ENCODE measurements around the gene ABO.

DNA sequence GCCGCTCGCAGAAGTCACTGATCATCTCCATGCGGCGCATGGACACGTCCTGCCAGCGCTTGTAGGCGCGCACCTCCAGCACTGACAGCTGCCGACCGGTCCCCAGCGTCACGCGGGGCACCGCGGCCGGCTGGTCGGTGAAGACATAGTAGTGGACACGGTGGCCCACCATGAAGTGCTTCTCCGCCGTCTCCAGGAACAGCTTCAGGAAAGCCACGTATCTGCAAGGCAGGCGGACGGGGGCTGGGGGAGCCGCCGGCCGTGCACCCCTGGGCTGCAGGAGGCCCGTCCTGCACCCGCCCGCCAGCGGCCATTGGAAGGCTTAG is 18.9 kb downstream of the ABO start:
- TF ChIP-seq, protein P1, sequence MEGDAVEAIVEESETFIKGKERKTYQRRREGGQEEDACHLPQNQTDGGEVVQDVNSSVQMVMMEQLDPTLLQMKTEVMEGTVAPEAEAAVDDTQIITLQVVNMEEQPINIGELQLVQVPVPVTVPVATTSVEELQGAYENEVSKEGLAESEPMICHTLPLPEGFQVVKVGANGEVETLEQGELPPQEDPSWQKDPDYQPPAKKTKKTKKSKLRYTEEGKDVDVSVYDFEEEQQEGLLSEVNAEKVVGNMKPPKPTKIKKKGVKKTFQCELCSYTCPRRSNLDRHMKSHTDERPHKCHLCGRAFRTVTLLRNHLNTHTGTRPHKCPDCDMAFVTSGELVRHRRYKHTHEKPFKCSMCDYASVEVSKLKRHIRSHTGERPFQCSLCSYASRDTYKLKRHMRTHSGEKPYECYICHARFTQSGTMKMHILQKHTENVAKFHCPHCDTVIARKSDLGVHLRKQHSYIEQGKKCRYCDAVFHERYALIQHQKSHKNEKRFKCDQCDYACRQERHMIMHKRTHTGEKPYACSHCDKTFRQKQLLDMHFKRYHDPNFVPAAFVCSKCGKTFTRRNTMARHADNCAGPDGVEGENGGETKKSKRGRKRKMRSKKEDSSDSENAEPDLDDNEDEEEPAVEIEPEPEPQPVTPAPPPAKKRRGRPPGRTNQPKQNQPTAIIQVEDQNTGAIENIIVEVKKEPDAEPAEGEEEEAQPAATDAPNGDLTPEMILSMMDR (IDR thresholded peaks at IDR 0.05), result no peak
- TF ChIP-seq POLR2A (IDR thresholded peaks at IDR 0.05), result no peak

All from ovary (tissue), 3 donors.